Brain microvascular endothelial cell (primary cell): ENCODE data around the gene AREG.
"Not testable (repeated sequence)": the region's sequence is repeated elsewhere in the genome, so short reads cannot be mapped to it uniquely, and the experiment has no call there.

Source experiments
- DNase-seq: peaks from one replicate; pipeline ENCODE4 v3.0.0-alpha.2; 2020
- H3K27ac ChIP-seq: fragments of 250-450 bp; sonication (Bioruptor Pico); 2 replicates; pipeline ENCODE4 v1.5.1; 2020; ENCODE audit warnings: mild to moderate bottlenecking, moderate library complexity
- H3K27me3 ChIP-seq: fragments of 250-450 bp; sonication (Bioruptor Pico); replicated peaks from 2 replicates; pipeline ENCODE4 v1.5.1; 2020; ENCODE audit warnings: mild to moderate bottlenecking
- H3K36me3 ChIP-seq: fragments of 250-450 bp; sonication (Bioruptor Pico); replicated peaks from 2 replicates; pipeline ENCODE4 v1.5.1; 2020; ENCODE audit warnings: mild to moderate bottlenecking
- H3K4me3 ChIP-seq: 2 replicates; pipeline ENCODE4 v1.5.1; 2011; ENCODE audit warnings: low read depth, mild to moderate bottlenecking, control low read depth, low read length, moderate library complexity
- in situ Hi-C: cut with HindIII; loops from 2 replicates; pipeline ENCODE4 v1.10.0; 2017; ENCODE audit warnings: low sequenced_read_pairs, low pct_ligation_motif_present
- TF ChIP-seq, protein P1 (sequence below): IDR thresholded peaks from 2 replicates; pipeline ENCODE4 v1.5.1; 2011; ENCODE audit warnings: low read depth, mild to moderate bottlenecking, moderate library complexity, low read length, control low read depth, inconsistent platforms; ENCODE audit errors: missing control alignments

The AREG gene, protein sequence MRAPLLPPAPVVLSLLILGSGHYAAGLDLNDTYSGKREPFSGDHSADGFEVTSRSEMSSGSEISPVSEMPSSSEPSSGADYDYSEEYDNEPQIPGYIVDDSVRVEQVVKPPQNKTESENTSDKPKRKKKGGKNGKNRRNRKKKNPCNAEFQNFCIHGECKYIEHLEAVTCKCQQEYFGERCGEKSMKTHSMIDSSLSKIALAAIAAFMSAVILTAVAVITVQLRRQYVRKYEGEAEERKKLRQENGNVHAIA

DNA sequence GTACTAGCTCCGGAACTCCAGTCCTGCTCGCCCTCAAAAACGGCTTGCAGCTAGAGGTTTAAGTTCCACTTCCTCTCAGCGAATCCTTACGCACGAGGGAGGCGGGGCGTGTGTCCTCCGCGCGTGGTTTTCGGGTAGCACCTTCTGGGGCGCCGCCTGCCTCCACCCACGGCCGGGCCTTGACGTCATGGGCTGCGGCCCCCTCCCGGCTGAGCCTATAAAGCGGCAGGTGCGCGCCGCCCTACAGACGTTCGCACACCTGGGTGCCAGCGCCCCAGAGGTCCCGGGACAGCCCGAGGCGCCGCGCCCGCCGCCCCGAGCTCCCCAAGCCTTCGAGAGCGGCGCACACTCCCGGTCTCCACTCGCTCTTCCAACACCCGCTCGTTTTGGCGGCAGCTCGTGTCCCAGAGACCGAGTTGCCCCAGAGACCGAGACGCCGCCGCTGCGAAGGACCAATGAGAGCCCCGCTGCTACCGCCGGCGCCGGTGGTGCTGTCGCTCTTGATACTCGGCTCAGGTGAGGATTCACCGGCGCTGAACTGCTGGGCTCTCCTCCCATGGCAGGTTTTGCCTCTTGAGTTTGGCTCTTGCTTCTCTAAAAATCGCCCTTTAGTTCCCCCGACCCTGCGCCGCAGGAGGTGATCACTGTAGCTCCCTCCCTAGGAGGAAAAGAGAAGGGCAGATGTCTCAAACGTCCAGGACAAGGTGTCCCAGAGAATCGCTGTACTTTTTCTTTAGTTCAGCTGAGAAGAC, at the start of gene AREG:
Gene AREG (plus strand): TSS at position 246 of the 752 bp plus-strand sequence. CDS start 210 bp downstream, at position 456.
- peak; percentile 40 for DNase-seq
- H3K36me3 ChIP-seq: no peaks in the 10 kb centered on the region
- TF ChIP-seq, protein P1, sequence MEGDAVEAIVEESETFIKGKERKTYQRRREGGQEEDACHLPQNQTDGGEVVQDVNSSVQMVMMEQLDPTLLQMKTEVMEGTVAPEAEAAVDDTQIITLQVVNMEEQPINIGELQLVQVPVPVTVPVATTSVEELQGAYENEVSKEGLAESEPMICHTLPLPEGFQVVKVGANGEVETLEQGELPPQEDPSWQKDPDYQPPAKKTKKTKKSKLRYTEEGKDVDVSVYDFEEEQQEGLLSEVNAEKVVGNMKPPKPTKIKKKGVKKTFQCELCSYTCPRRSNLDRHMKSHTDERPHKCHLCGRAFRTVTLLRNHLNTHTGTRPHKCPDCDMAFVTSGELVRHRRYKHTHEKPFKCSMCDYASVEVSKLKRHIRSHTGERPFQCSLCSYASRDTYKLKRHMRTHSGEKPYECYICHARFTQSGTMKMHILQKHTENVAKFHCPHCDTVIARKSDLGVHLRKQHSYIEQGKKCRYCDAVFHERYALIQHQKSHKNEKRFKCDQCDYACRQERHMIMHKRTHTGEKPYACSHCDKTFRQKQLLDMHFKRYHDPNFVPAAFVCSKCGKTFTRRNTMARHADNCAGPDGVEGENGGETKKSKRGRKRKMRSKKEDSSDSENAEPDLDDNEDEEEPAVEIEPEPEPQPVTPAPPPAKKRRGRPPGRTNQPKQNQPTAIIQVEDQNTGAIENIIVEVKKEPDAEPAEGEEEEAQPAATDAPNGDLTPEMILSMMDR: peak; percentile 84
- peak within 1 kb of the TSS; percentile 74 for H3K4me3 ChIP-seq
- peak within 1 kb of the TSS; percentile 20 for H3K27ac ChIP-seq
- H3K27me3 ChIP-seq: no peaks in the 10 kb centered on the region
- in situ Hi-C loops: no loop called here

DNA sequence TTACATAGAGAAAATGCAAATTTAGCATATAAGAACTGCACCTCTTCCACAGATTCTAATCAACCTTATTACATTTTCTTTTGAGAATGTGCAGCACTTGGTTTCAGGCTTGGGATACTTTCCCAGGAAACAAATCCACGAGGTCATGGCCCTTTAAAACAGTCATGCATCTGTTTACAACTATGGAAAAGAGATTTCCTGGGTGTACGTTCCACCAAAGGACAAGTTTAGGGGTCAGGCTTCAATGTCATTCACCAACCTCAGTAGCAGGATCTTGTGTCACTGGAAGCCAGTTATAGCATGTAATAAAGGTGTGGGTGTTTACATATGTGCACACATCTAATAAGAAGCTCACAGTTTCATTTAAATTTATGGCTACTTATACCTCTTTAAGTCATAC, 49.3 kb upstream of the AREG start:
- no peaks in the 10 kb centered on the region for H3K36me3 ChIP-seq
- no peaks in the 10 kb centered on the region for H3K27me3 ChIP-seq
- TF ChIP-seq, protein P1: no peak
- no peak overlapping the region for H3K4me3 ChIP-seq
- in situ Hi-C loops: loop anchor here (25.0 kb wide), 1 partner anchor 142 kb away; no protein-coding TSS in a partner anchor
- DNase-seq: peak; percentile 40
- peak overlapping the region; percentile 56 for H3K27ac ChIP-seq

DNA sequence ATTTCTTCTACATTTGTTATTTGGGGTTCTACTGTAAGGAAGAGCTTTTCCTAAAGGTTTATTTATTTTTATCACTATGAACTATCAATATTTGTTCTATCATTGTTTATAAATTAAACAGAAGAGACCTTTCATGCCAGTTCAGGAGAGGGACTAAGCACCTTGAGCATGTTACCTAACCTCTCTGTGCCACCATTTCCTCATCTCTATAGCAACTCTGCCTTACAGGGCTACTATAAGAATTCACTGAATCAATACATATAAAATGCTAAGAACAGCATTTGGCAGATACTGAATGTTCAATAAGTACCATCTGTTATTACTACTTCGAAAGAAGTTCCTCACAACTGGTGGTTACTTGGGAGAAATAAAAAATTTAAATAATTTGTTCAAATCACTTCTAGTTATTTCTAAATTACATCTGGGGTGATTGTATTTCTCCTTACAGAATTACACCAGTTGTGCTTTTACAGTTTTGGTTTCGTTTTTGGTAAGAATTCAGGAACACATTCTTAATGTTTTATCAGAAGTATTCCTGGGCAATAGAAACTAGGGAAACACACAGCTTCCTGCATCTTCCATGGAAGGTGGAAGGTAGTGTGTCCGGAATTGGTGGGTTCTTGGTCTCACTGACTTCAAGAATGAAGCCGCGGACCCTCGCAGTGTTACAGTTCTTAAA, 47.0 kb upstream of the AREG start:
- DNase-seq: no peak
- TF ChIP-seq, protein P1: no peak
- in situ Hi-C loops: loop anchor here (25.0 kb wide), 1 partner anchor 139 kb away; no protein-coding TSS in a partner anchor
- no peaks in the 10 kb centered on the region for H3K27me3 ChIP-seq
- H3K4me3 ChIP-seq: no peak overlapping the region
- no peaks in the 10 kb centered on the region for H3K36me3 ChIP-seq
- H3K27ac ChIP-seq: no peak overlapping the region

DNA sequence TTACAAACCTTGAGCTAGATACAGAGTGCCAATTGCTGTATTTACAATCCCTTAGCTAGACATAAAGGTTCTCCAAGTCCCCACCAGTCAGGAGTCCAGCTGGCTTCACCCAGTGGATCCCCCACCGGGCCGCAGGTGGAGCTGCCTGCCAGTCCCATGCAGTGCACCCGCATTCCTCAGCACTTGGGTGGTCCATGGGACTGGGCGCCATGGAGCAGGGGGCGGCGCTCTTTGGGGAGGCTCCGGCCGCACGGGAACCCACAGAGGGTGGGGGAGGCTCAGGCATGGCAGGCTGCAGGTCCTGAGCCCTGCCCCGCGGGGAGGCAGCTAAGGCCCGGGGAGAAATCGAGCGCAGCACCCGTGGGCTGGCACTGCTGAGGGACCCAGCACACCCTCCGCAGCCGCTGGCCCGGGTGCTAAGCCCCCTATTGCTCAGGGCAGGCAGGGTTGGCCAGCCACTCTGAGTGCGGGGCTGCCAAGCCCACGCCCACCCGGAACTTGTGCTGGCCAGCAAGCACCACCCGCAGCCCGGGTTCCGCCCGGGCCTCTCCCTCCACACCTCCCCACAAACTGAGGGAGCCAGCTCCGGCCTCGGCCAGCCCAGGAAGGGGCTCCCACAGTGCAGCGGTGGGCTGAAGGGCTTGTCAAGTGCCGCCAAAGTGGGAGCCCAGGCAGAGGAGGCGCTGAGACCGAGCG, 45.9 kb upstream of the AREG start:
- H3K4me3 ChIP-seq, H3K27ac ChIP-seq, DNase-seq, H3K36me3 ChIP-seq, H3K27me3 ChIP-seq: not testable (repeated sequence)
- in situ Hi-C loops: loop anchor here (25.0 kb wide), 1 partner anchor 138 kb away; no protein-coding TSS in a partner anchor

DNA sequence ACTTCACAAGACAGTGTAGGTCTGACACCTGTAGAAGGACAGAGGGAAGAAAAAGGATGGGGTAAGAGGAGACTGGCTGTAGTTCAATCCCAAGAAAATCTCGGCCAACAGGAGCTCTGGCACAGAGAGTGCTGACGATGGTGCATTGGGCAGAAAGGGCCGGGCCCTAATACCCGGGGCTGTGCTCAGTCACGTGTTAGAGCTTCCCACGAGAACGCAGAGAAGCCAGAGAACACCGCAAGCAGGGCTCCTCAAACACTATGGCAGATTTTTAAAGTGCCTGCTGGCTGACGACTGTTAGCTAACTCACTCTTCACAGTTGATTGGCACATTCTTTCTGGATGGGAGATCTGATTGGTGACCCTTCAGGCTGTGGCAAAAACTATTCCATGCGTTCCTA, 44.5 kb upstream of the AREG start:
- no peak overlapping the region for H3K27ac ChIP-seq
- H3K4me3 ChIP-seq: no peak overlapping the region
- H3K36me3 ChIP-seq: no peaks in the 10 kb centered on the region
- TF ChIP-seq, protein P1: no peak
- DNase-seq: no peak
- no peaks in the 10 kb centered on the region for H3K27me3 ChIP-seq
- in situ Hi-C loops: no loop called here
